Measurements from ENCODE around the gene TLE6.

TLE6 gene

DNA sequence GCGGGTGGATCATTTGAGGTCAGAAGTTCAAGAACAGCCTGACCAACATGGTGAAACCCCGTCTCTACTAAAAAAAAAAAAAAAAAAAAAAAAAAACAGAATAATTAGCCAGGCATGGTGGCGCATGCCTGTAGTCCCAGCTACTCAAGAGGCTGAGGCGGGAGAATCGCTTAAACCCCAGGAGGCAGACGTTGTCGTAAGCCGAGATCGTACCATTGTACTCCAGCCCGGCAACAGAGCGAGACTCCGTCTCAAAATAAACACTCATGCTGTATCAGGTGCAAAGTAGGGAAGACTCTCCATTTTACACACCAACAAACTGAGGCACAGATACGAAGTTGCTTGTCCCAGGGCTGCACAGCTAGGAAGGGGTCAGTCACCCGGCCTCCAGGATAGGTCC is 15.6 kb downstream of the TLE6 start:
- Histone ChIP-seq H3K36me3 (ENCODE audit: low read depth) (no peaks in the 10 kb centered on the region), H3K9me3 (ENCODE audit: severe bottlenecking) (no peaks in the 10 kb centered on the region), H3K4me1 (ENCODE audit: insufficient read depth, poor library complexity, severe bottlenecking) (no peaks in the 10 kb centered on the region), H3K27ac (ENCODE audit: poor library complexity, severe bottlenecking) (no peak overlapping the region), H3K4me3 (ENCODE audit: severe bottlenecking) (no peak overlapping the region), H3K27me3 (ENCODE audit: insufficient read depth, poor library complexity, severe bottlenecking) (no peaks in the 10 kb centered on the region)
- TF ChIP-seq, protein P1, sequence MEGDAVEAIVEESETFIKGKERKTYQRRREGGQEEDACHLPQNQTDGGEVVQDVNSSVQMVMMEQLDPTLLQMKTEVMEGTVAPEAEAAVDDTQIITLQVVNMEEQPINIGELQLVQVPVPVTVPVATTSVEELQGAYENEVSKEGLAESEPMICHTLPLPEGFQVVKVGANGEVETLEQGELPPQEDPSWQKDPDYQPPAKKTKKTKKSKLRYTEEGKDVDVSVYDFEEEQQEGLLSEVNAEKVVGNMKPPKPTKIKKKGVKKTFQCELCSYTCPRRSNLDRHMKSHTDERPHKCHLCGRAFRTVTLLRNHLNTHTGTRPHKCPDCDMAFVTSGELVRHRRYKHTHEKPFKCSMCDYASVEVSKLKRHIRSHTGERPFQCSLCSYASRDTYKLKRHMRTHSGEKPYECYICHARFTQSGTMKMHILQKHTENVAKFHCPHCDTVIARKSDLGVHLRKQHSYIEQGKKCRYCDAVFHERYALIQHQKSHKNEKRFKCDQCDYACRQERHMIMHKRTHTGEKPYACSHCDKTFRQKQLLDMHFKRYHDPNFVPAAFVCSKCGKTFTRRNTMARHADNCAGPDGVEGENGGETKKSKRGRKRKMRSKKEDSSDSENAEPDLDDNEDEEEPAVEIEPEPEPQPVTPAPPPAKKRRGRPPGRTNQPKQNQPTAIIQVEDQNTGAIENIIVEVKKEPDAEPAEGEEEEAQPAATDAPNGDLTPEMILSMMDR (IDR thresholded peaks at IDR 0.05; ENCODE audit: poor library complexity, severe bottlenecking) = no peak
- DNase-seq (ENCODE audit: low spot score) = no peak
- no peak for ATAC-seq (ENCODE audit: low read depth)

DNA sequence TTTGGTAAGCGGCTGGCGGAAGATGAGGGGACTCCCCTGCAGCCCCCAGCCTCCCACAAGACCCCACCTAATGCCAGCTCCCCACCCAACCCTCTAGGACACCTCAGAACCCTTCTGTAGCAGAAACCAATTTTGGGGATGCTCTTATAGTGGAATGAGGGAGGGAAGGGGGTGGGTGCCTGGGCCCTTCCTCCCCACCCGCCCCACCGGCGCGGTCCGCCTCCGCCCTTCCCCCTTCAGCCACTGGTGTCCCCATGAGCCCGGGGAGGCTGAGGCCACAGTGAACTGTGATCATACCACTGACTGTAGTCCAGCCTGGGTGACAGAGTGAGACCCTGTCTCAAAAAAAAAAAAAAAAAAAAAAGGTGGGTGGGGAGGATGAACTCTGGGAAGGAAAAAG is 16.2 kb downstream of the TLE6 start:
- no peak for DNase-seq (ENCODE audit: low spot score)
- no peak overlapping the region for H3K4me3 ChIP-seq (ENCODE audit: severe bottlenecking)
- TF ChIP-seq, protein P1 (IDR thresholded peaks at IDR 0.05; ENCODE audit: poor library complexity, severe bottlenecking) = no peak
- H3K9me3 ChIP-seq (ENCODE audit: severe bottlenecking) = no peaks in the 10 kb centered on the region
- no peak overlapping the region for H3K27ac ChIP-seq (ENCODE audit: poor library complexity, severe bottlenecking)
- ATAC-seq (ENCODE audit: low read depth) = no peak
- H3K4me1 ChIP-seq (ENCODE audit: insufficient read depth, poor library complexity, severe bottlenecking) = no peaks in the 10 kb centered on the region
- no peaks in the 10 kb centered on the region for H3K36me3 ChIP-seq (ENCODE audit: low read depth)
- no peaks in the 10 kb centered on the region for H3K27me3 ChIP-seq (ENCODE audit: insufficient read depth, poor library complexity, severe bottlenecking)

DNA sequence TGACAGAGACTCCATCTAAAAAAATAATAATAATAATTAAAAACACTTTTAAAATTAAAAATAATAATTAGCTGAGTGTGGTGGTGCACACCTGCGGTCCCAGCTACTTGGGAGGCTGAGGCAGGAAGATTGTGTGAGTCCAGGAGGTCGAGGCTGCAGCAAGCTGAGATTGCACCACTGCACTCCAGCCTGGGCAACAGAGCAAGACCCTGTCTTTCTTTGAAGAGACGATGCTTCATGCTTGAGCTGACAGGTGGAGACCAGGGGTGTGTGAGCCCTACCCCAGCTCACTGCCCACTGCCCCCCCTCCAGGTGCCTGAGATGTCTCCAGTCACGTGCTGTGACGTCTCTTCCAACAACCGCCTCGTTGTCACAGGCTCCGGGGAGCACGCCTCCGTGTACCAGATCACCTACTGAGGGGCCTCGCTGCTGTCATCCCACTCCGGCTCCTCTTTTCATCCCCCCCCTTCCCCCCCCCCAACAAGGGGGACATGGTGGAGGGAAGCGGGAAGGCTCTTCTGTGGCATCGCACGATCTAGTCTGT is 17.3 kb downstream of the TLE6 start:
- Histone ChIP-seq H3K27ac (ENCODE audit: poor library complexity, severe bottlenecking) (no peak overlapping the region), H3K9me3 (ENCODE audit: severe bottlenecking) (no peaks in the 10 kb centered on the region), H3K4me1 (ENCODE audit: insufficient read depth, poor library complexity, severe bottlenecking) (no peaks in the 10 kb centered on the region), H3K27me3 (ENCODE audit: insufficient read depth, poor library complexity, severe bottlenecking) (no peaks in the 10 kb centered on the region), H3K4me3 (ENCODE audit: severe bottlenecking) (no peak overlapping the region), H3K36me3 (ENCODE audit: low read depth) (no peaks in the 10 kb centered on the region)
- no peak for ATAC-seq (ENCODE audit: low read depth)
- no peak for DNase-seq (ENCODE audit: low spot score)
- TF ChIP-seq, protein P1 (IDR thresholded peaks at IDR 0.05; ENCODE audit: poor library complexity, severe bottlenecking) = no peak

DNA sequence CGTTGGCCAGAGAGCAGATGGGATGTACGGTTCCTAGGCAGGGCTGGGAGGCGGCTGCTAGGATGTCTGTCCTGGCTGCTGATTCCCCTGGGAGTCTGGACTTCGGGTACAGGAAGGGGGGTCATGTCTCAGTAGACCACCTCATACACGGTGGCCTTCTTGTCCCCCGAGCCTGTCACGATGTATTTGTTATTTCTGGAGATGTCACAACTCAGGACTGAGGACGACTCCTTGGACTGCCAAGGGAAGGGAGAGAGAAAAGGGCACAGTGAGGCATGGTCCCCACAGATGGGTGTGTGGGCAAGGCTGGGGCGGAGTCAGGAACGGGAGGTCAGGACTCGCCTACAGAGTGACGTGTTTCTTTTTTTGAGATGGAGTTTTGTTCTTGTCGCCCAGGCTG is 20.4 kb downstream of the TLE6 start:
- Histone ChIP-seq H3K9me3 (ENCODE audit: severe bottlenecking) (no peaks in the 10 kb centered on the region), H3K36me3 (ENCODE audit: low read depth) (no peaks in the 10 kb centered on the region), H3K27ac (ENCODE audit: poor library complexity, severe bottlenecking) (no peak overlapping the region), H3K4me1 (ENCODE audit: insufficient read depth, poor library complexity, severe bottlenecking) (no peaks in the 10 kb centered on the region), H3K4me3 (ENCODE audit: severe bottlenecking) (no peak overlapping the region), H3K27me3 (ENCODE audit: insufficient read depth, poor library complexity, severe bottlenecking) (no peaks in the 10 kb centered on the region)
- ATAC-seq (ENCODE audit: low read depth) (no peak), DNase-seq (ENCODE audit: low spot score) (no peak)
- TF ChIP-seq, protein P1 (IDR thresholded peaks at IDR 0.05; ENCODE audit: poor library complexity, severe bottlenecking) = no peak

DNA sequence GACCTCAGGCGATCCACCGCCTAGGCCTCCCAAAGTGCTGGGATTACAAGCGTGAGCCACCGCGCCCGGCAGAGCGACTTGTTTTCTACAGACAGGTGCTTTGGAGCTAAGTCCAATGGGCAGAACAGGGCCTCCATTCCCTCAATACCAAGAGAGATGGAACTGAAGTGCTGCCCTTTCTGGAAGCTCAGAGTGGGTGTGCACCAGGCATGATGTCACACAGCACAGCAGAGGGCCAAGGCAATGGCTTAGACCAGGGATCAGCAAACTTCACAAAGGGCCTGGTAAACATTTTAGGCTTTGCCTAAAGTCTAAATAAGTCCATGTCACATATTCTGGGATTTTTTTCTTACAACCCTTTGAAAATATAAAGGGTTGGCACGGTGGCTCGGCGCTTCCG is 21.3 kb downstream of the TLE6 start:
- ATAC-seq (ENCODE audit: low read depth) = no peak
- Histone ChIP-seq H3K9me3 (ENCODE audit: severe bottlenecking) (no peaks in the 10 kb centered on the region), H3K27me3 (ENCODE audit: insufficient read depth, poor library complexity, severe bottlenecking) (no peaks in the 10 kb centered on the region), H3K36me3 (ENCODE audit: low read depth) (no peaks in the 10 kb centered on the region), H3K4me1 (ENCODE audit: insufficient read depth, poor library complexity, severe bottlenecking) (no peaks in the 10 kb centered on the region), H3K4me3 (ENCODE audit: severe bottlenecking) (no peak overlapping the region), H3K27ac (ENCODE audit: poor library complexity, severe bottlenecking) (no peak overlapping the region)
- no peak for DNase-seq (ENCODE audit: low spot score)
- TF ChIP-seq, protein P1 (IDR thresholded peaks at IDR 0.05; ENCODE audit: poor library complexity, severe bottlenecking) = no peak
